22Rv1 (cell line): Measurements from ENCODE around the gene RASL10B.

ENCODE experiments used
- H3K27ac ChIP-seq: fragments of 450-650 bp; 2 replicates; pipeline ENCODE4 v1.5.1; 2017
- CTCF ChIP-seq: fragments of 450-650 bp; IDR thresholded peaks from 2 replicates; pipeline ENCODE4 v1.5.1; 2017; ENCODE audit warnings: mild to moderate bottlenecking
- ZFX ChIP-seq: fragments of 450-650 bp; IDR thresholded peaks from 2 replicates; pipeline ENCODE4 v1.6.1; 2017; ENCODE audit warnings: antibody characterized with exemption, borderline replicate concordance

The RASL10B gene

GRCh38 chr17:35731239-35731916 is at the start of gene RASL10B:
RASL10B (plus strand) TSS chr17:35731639; CDS start chr17:35735185, 3,546 bp downstream.
- no peak for TF ChIP-seq CTCF

GRCh38 chr17:35683591-35683990 is 47.8 kb upstream of the RASL10B start:
- H3K27ac ChIP-seq: no peak overlapping the region
- no peak for TF ChIP-seq ZFX
- no peak for TF ChIP-seq CTCF

More at GRCh38 chr17:35731239-35731916, at the start of gene RASL10B:
- H3K27ac ChIP-seq: no peak within 1 kb of the TSS

GRCh38 chr17:35684055-35684802 is 47.2 kb upstream of the RASL10B start:
- H3K27ac ChIP-seq: no peak overlapping the region
- TF ChIP-seq CTCF: no peak
- TF ChIP-seq ZFX: no peak

- H3K27ac ChIP-seq: no peak overlapping the region
- TF ChIP-seq ZFX (no peak), CTCF (no peak)
These were observed 38.8 kb upstream of the RASL10B start for GRCh38 chr17:35692512-35693210.

- TF ChIP-seq CTCF (no peak), ZFX (no peak)
- no peak overlapping the region for H3K27ac ChIP-seq
These were observed 37.8 kb upstream of the RASL10B start for GRCh38 chr17:35693662-35694061.

- TF ChIP-seq ZFX (no peak), CTCF (no peak)
- H3K27ac ChIP-seq: no peak overlapping the region
These were observed 36.5 kb upstream of the RASL10B start for GRCh38 chr17:35694906-35695305.

GRCh38 chr17:35695613-35696012 is 35.8 kb upstream of the RASL10B start:
- H3K27ac ChIP-seq: no peak overlapping the region
- TF ChIP-seq CTCF: no peak
